HG03095 (cell line): ENCODE results near the gene EML1.

ENCODE experiments used
- ATAC-seq: cut with Tn5 transposase; IDR thresholded peaks from one replicate; pipeline ENCODE4 v1.9.1; 2021; ENCODE audit warnings: moderate library complexity; ENCODE audit not compliant: unreplicated experiment

EML1 gene

GRCh38 chr14:99889268-99889667, 96.1 kb downstream of the EML1 start:
- ATAC-seq, result no peak

GRCh38 chr14:99891266-99891665, 98.1 kb downstream of the EML1 start:
- ATAC-seq, result no peak

- ATAC-seq, result peak; percentile 89
Measured at GRCh38 chr14:99891900-99892299, 98.7 kb downstream of the EML1 start.

GRCh38 chr14:99892406-99892805, 99.2 kb downstream of the EML1 start:
- ATAC-seq, result no peak

- ATAC-seq, result no peak
Measured at GRCh38 chr14:99896361-99896760, 103.1 kb downstream of the EML1 start.

GRCh38 chr14:99899578-99900178, 106.5 kb downstream of the EML1 start:
- ATAC-seq, result no peak

- no peak for ATAC-seq
Measured at GRCh38 chr14:99902925-99903324, 109.7 kb downstream of the EML1 start.

GRCh38 chr14:99904506-99904905, 111.3 kb downstream of the EML1 start:
- no peak for ATAC-seq

- no peak for ATAC-seq
Measured at GRCh38 chr14:99905121-99905520, 111.9 kb downstream of the EML1 start.

- ATAC-seq, result no peak
Measured at GRCh38 chr14:99907761-99908652, 114.8 kb downstream of the EML1 start.

- ATAC-seq, result no peak
Measured at GRCh38 chr14:99908653-99909250, 115.5 kb downstream of the EML1 start.

GRCh38 chr14:99909513-99910064, 116.4 kb downstream of the EML1 start:
- ATAC-seq, result no peak

- ATAC-seq, result no peak
Measured at GRCh38 chr14:99910337-99911309, 117.4 kb downstream of the EML1 start.

- ATAC-seq, result no peak
Measured at GRCh38 chr14:99915305-99916090, 122.3 kb downstream of the EML1 start.

GRCh38 chr14:99916091-99916383, 122.8 kb downstream of the EML1 start:
- no peak for ATAC-seq

- ATAC-seq, result no peak
Measured at GRCh38 chr14:99918781-99919180, 125.6 kb downstream of the EML1 start.

- ATAC-seq, result no peak
Measured at GRCh38 chr14:99921425-99921824, 128.2 kb downstream of the EML1 start.

- ATAC-seq, result no peak
Measured at GRCh38 chr14:99924379-99924778, 131.2 kb downstream of the EML1 start.

GRCh38 chr14:99925471-99925870, 132.3 kb downstream of the EML1 start:
- ATAC-seq, result no peak

- ATAC-seq, result no peak
Measured at GRCh38 chr14:99928963-99929362, 135.8 kb downstream of the EML1 start.
